ELR (cell line): ENCODE results near the gene MZT2B.
"Not testable (repeated sequence)": the region's sequence is repeated elsewhere in the genome, so short reads cannot be mapped to it uniquely, and the experiment has no call there.

Source experiments
- DNase-seq: peaks from one replicate; pipeline ENCODE4 v3.0.0-alpha.2; 2015; ENCODE audit warnings: low read depth

Gene MZT2B

GRCh38 chr2:130219147-130219546 lies 37.1 kb downstream of the MZT2B start:
- DNase-seq = not testable (repeated sequence)

DNA sequence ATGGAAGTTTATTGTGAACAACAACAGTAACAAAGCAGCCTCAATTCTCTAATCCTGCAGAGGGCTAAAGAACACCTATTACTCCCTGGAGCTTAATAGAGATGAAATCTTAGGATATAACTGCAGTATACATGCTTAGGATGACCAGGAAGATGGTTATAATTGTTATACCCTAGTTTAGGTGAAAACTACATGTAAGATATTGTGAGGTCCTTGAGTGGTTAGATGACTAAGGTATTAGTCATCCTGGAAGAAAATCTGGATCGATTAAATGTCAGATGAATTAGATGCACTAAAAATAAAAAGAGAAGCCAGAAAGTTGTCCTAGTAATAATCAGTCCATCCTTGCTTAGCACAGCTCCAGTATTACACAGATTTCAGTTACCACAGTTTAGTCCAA lies 38.4 kb downstream of the MZT2B start:
- not testable (repeated sequence) for DNase-seq

GRCh38 chr2:130222523-130222922 lies 40.5 kb downstream of the MZT2B start:
- DNase-seq = not testable (repeated sequence)

DNA sequence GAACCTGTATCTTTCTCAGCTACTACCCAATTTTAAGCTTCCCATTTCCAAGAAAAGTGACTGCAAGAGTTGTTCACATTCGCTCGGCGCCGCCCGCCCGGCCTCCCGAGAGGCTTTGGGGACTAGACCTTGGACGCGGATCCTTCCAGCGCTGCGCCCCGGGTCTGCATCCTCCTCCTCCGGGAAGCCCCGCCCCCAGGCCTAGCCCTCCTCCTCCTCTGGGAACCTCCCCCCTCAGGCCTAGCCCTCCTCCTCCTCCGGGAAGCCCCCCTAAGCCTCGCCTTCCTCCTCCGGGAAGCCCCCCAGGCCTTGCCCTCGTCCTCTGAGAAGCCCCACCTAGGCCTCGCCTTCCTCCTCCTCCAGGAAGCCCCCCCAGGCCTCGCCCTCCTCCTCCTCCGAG lies 45.9 kb downstream of the MZT2B start:
- DNase-seq = not testable (repeated sequence)

- DNase-seq = not testable (repeated sequence)
Measured at GRCh38 chr2:130228467-130229160, 46.6 kb downstream of the MZT2B start.

GRCh38 chr2:130229161-130229510 lies 47.1 kb downstream of the MZT2B start:
- DNase-seq = not testable (repeated sequence)

GRCh38 chr2:130230376-130230775 lies 48.3 kb downstream of the MZT2B start:
- DNase-seq = not testable (repeated sequence)

- not testable (repeated sequence) for DNase-seq
Measured at GRCh38 chr2:130230907-130231306, 48.8 kb downstream of the MZT2B start.

DNA sequence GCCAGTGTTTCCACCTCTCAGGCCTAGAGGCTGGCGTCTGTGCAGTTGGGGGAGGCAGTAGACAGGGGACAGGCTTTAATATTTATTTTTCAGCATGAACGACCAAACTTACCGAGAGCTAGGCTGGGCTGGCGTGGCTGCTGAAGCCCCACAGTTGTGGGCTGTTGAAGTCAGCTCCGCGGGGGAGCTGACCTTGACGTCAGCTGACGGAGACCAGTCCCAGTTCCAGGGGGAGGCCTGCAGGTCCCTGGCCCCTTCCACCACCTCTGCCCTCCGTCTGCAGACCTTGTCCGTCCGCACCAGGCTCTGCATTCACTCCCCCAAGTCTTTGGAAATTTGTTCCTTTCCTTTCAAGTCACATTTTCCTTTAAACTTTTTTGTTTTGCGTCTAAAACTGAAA lies 49.6 kb downstream of the MZT2B start:
- DNase-seq = no peak

DNA sequence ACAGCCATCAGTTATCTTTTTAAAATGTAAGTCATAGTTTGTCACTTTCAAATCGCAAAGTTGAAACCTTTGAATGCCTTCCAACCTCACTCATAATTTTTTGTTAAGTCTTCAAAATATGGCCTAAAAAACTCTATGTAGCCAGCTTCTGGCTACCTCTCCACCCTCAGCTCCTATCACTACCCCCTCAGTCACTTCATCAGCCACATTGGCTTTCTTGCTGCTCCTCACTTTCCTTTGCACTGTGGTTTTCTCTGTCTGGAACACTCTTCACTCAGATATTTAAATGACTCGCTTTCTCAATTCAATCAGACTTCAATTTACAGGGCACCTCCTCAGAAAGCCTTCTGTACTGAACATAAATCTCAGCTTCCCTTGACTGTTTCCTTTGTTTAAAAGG lies 51.0 kb downstream of the MZT2B start:
- not testable (repeated sequence) for DNase-seq

- DNase-seq = not testable (repeated sequence)
Measured at GRCh38 chr2:130239581-130239980, 57.5 kb downstream of the MZT2B start.
